SIG-M5 (cell line): Measurements from ENCODE around the gene KCNMA1.

Experiments
- DNase-seq: peaks from one replicate; lab custom pipeline; 2025; lab: John Stamatoyannopoulos, UW

KCNMA1 gene

DNA sequence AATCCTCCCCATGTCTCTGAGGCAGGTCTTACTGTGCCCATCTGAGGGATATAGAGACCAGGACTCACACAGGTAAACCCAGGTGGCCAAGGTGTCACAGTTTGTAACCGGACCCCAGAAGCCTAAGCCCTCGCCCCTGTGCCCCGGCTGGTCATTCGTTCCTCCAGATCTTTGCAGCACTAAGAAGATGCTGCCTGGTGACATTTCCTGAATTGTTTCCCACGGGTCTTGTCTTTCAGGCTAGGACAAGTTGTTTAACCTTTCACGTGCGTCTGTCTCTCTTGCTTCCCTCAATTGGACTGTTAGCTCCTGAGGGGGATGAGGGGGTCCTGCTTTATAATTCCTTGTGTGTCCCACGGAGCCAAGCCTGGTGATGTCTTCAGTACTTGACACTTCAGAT lies 158.0 kb downstream of the KCNMA1 start:
- DNase-seq, result no peak

DNA sequence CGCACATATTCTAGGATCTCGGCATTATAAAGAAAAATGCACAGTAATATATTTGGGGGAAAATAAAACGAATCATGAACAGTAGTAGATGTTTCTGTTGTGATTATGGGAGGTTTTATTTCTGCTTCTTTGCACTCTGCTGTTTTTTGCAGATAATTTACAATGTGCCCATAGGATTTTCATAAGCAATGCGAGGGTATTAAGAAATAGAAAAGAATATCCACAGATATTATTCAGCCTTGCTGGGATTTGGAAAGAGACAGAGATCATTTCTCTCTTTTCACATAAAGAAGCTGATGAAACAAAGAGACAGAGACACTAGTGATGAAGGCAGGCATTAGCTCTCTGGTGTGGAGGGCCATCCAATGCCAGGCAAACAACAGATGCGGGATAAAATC lies 158.6 kb downstream of the KCNMA1 start:
- DNase-seq, result no peak

DNA sequence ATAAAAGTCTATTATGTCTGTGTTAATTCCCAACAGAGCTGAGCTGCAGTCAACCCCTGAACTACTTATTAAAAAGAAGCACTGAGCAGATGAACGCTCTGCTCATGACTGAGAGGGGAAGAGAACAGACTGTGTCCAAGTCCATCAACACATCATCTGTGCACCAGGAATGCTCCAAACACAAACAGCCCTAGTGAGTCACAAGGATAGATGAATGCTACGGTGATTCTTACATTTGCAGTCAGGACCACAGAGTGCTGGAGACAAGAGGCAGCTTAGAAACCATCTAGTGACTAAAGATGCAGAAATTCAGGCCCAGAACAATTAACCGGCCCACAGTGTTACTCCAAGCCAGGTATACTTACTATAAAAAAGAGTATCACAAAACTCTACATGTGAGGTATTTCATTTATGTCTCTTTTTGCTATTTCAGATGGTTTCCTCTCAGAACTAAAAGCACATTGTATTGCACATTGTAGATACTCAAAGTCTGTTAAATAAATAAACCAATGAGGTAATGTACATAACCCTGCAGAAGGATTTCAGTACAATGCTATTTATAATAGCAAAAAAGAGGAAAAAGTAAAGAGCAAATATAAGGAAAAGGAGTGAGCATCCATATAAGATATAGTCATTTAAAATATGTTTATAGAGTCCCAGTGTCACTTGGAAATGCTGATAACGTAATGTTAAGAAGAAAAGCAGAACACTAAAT lies 159.2 kb downstream of the KCNMA1 start:
- DNase-seq, result no peak

DNA sequence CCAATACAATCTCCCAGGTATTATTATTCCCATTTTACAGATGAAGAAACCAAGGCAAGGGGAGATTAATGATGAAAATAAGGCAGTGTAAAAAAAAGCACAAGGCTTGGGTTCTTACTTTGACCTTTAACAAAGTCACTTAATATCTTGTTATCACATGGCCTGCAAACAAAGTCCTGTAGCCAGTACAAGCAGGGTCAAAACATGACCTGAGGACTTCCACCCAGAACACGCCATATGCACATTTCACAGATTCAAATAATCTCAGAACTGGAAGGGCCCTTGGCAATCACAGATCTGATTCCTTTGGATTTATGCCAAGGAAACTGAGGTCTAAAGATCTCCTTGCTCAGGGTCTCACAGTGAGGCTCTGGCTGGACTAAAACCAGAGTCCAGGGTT lies 162.1 kb downstream of the KCNMA1 start:
- no peak for DNase-seq

DNA sequence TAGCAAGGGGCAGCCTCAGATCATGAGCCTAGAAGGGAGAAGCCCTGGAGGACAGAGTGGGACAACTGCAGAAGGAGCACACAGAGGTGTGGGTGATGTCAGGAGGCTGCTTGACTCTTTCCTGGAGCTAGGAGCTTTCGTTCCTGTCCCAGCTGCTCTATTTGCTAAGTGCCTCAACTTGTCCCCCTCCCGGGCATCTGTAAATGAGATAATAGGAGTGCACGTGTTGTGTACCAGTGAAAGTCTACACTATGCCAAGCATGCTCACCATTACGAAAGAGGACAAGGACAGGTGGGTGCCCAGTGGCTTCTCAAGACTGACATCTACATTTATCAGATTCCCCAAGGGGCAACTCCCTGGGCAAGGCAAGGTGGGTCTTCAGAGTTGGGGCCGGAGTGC lies 162.7 kb downstream of the KCNMA1 start:
- no peak for DNase-seq

DNA sequence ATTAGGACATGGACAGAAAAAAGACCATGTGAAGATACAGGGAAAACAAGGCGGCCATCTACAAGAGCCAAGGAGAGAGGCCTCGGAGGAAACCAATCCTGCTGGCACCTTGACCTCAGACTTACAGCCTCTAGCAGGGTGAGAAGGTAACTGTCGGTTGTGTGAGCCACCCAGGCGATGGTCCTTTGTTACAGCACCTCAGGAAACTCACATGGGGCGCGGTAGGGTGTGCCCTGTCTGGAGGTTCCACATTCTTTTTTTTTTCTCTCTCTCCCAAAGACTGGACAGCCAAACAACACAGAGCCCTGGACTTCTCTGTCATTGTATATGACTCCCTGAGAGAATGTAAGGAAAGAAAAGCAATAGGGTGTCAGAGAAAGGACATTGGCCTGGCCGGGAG lies 163.2 kb downstream of the KCNMA1 start:
- no peak for DNase-seq

DNA sequence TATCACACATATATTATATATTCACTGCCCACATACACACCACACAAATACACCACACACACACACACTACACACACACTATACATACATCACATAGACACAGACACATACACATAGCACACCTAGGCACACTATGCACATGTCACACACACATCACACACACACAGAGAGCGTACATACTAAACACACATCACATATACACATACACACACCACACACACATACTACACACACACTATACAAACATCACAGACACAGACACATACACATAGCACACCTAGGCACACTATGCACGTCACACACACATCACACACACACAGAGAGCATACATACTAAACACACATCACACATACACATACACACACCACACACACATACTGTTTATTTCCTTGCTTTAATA lies 165.5 kb downstream of the KCNMA1 start:
- DNase-seq, result no peak

DNA sequence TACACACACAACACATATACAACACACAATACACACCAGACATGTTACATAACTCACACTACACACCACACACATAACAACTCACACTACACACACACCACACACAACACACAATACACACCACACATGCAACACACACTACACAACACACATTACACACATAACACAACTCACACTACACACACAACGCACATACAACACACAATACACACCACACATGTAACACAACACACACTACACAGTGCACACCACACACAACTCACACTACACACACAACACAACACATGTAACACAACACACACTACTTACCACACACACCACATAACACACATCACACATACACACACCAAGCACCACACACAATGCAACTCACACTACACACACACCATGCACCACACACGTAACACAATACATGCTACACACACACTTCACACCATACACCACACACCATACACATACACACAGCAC lies 166.5 kb downstream of the KCNMA1 start:
- DNase-seq, result no peak

DNA sequence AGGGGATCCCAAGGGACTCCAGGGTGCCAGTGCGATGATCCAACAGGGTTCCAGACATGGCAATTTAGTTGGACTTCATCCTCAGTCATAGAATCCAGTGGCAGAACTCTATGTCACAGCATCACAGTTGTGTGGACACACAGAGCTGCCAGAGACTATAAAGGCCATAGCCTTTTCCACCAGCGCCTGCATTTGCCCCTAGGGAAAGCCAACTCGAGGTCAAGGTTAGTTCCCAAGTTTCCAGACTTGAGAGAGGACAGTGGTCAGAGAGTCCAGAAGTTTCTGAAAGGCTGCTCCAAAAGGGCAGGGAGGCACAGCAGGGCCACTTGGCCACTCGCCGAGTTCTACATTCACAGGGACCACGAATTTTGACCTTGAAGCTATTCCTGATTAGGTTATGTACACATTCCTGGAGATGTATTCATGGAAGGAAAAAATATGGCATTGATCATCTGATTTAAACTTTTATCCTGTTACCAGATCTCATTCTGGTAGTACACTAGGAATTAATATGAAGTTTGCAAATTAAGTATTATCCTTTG lies 170.1 kb downstream of the KCNMA1 start:
- no peak for DNase-seq

DNA sequence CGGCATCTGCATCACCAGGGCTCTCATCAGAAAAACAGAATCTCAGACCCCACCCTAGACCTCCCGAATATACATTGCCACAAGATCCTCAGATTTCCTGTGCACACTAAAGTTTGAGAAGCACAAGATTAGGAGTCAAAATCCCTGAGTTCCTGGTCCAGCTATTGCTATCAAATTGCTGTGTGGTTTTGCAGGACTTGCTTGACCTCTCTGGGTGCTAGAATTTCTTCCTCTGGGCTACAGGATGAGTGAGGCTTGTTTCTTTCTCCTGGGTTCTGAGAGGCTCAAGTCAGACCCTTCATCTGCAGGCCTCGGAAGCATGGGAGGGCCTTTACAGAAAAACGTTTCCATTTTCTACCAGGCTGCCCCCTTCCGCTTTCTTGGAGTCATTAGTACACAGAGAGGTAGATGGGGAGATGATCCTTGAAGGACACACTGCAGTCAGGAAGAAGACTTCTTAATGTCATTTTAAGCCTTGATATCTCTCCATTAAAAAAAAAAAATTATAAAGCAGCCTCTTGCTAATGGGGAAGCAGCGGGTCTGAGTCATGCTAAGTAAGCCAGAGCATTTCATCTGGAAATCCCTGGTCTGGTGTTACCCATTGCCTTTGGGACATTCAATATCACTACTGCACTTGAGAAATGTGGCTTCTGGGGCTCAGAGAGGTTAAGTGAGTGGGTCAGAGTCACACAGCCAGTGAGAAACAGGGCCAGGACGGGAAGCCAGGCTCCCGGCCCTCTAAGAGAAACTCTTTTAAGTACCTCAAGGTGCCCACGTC lies 173.5 kb downstream of the KCNMA1 start:
- no peak for DNase-seq

DNA sequence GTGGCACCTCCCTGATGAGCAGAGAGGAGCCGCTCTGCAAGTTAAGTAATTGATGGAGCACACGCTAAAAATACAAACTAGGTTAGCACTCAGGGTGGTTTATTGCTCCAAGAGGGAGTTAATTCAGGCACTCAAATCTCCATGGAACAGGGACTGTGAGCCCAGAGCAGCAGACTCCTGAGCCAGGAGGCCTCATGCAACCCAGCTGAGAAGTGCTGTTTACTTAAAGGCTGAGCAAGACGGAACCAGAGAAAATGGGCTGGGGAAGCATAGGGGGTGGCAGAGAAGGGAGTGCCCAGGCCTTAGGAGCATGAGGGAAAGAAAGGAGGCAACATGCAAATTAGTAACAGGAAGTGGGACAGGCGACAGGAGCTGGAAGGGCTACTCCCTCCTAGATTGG lies 174.1 kb downstream of the KCNMA1 start:
- DNase-seq, result no peak

DNA sequence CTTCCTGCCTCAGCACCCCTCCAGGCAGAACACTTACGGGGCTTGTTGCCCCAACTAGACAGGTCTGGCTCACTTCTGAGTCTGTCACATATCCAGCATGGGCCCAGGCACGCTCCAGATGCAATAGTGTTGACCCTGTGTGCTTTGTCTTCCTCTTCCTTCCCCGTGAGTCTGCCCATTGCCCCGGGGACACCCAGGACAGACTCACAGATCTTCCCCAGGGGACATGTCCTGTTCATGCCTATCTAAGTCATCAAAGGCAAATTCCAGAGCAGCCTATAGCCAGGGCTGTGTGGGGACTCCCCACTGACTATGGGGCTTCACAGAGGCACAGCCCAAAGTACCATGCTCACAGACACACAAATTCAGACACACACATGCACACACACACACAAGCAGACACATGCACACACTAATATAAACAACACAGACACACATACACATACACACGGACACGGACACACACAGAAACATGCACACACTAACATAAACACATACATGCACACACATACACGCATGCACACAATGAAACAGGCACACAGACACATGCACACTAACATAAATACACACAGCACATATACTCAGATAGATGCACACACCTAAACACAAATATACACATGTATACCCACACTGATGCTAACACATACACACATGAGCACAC lies 175.8 kb downstream of the KCNMA1 start:
- no peak for DNase-seq

DNA sequence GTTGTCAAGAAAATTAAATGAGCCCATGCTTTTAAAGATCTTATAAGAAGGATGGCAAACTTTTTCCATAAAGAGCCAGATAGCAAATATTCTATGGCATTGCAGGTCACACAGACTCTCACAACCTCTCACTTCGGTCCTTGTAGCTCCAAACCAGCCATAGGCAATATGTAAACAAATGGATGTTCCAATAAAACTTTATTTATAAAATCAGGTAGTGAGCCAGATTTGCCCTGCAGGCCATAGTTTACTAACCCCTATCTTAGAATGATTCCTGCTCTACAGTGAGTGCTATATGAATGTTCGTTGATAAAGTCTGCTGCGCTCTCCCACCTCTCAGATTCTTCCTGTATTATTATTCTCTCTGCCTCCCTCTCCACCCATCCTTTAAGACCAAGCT lies 177.7 kb downstream of the KCNMA1 start:
- DNase-seq, result no peak

DNA sequence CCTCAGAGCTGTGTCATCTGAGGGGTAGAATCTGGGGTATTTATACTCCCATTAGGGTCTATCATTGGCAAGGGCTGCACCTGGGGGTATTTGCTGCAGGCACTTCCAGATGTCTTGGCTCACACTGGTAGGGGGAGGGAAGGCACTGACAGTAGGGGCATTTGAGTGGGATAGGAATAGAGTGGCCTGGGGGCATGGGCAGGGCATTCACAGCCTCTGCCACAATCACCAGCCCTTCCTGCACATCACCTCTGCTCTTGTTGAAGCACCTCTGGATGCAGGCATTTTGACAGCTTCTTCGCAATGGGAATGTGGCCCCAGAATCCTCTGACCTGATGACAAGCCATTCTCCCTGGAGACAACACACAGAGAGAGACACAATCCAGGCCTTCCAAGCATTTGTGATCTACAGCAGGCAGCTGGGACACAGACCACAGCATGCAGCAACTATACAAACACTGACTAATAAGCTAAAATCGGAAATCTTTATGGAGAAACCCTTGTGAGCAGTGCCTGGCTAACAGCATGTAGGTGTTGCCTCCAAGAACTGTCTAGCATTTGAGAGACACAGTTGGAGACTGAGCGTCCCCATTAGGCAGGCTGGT lies 178.5 kb downstream of the KCNMA1 start:
- DNase-seq, result no peak

DNA sequence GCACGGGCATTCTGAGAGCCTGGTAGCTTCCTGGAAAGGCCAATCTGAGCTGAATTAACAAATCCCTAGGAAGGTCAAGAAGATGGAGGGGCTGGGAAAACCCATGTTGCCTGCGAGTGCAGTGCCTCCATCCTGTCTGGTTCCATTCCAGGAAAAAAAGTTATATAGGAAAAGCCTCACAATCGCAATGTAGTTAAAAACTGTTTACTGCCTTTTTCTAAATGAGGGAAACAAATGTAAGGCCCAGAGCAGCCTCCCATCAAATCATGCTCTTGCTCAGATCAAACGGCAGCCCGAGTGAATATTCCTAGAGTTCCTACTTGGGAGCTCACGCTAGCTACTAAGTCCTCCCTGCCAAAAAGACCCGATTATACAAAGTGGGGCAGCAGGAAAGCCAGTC lies 179.9 kb downstream of the KCNMA1 start:
- DNase-seq, result no peak

DNA sequence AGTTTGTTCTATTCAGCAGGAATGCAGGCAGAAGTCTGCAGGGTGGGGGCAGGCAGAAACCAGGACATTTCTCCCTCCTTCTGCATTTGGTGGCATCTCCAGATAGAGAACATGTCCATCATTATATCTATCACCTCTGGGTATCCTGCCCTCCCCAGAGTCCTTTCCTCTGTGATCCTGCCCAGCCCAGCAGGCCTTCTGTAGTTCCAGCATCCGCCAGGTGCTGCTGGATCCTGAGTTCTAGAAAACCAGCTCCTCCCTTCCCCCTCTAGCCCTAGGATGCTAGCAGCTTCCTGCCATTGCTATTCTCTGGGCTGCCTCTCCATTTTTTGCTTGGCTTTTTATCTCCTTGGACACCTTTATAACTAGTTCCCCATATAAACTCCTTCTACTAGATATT lies 180.3 kb downstream of the KCNMA1 start:
- no peak for DNase-seq

DNA sequence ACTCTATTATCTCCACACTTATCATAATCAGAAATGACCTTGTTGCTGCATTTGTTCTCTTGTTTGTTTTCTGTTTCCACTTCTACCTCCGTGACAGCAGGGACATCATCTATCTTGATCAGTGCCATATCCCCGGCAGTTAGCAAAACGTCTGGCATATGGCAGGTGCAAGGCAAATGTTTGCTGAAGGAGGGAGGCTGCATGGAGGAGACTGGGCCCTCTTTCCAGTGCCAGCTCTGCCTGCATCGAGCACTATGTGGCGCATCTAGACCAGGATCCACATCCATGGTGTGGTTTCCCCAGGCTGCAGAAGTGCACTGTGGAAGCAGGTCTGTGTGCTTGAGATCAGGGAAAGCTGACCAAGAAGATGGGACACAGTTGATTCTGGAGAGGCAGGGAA lies 181.2 kb downstream of the KCNMA1 start:
- DNase-seq, result no peak

DNA sequence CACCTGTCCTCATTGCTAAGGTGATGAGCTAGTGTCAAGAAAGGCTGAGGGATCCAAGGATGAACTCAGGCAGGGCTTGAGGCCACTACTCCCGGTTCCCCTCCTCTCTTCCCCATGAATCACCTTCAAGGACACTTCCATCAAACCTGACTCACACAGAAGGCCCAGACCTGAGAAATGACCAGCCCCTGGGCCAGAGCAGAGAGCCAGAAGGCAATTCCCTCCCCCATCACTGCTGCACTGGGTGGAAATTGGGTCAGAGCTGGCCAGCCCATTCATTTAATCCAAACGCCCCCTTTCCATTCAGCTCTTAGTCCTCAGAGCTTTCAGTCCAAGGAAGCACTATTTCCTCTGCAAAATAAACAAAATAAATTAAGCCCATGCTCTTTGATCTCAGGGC lies 182.0 kb downstream of the KCNMA1 start:
- no peak for DNase-seq

DNA sequence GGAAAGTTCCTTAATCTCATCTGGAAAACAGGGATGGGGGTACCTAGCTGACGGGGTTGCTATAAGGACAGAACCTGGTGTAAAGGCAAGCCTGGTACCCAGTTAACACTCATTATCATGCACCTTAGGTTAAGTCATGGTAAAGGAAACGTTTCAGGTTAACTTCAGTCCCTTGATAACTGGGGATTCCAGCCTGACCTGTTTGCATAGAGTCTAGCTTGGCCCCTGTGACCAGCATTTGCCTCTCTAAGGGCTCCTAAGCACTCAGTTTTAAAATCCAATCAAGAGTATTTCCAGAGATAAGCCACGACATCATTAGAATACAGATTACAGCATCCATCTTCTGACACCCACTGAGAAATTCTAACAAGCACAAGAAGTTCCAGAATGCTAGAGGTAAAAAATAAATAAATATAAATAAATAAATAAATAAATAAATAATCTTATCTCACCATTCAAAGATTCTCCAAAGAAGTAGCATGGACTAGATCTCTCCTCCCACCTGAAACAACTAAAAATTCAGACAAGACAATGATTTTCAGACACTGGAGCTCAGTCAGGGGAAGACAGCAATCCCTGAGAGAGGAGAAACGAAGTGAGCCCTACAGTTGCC lies 184.6 kb downstream of the KCNMA1 start:
- DNase-seq, result no peak

DNA sequence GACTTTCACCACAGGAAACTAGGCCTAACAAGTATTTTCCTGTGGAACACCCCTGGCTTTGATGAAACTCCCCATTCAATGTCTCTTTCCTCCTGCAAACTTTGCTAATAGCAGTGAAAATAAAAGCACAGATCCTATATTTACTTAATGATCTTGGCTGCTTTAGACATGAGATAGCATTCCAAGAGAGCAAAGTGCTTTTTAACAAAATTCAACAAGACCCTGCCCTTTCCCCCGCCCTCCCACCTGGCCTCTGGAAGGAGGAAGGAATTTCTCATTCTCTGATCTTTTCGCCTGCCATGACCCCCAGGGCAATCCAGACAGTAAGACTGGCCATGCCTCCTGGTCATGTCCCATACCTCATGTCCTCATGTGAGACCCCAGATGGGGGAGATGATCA lies 185.7 kb downstream of the KCNMA1 start:
- no peak for DNase-seq

DNA sequence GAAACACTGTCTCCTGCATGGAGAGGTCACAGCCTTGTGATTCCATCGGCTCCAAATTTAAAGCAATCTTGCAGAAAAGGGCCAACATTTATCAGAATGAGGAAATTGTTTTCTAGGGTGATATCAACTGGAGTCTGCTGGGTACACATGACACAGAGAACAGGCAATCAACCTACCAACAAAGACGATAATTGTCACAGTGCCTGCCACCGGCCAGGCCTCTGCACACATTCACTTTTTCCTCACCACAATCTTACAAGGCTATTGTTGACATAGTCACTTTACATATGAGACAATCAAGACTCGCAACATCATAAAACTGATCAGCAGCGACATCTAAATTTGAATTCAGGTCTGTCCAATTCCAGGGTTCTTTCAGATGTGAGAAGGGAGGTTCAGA lies 189.4 kb downstream of the KCNMA1 start:
- no peak for DNase-seq

DNA sequence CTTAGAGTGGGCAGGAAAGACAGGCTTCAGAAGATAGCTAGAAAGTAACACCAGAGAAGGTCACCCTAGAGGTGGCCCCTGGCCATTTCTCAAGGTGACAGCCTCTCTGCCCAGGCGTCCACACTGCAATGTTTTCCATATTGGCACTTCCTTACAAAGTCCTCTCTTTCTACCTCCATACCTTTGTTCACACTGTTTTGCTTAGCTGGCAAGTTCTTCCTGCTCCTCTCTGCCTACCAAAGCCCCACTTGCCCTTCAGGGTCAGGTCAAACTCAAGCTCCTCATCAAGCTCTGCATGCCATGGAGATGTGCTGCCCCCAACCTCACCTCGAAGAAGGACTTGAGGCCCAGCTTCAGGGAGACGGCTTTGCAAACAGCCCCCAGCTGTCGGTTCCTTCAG lies 190.9 kb downstream of the KCNMA1 start:
- DNase-seq, result no peak
